HepG2 (cell line): Measurements from ENCODE around the gene ETFB. TPM values are rescaled to one million over a fixed set of nuclear protein-coding genes. Genes with fewer than 3 reads are reported as not detected.

Source experiments
- ARID2 ChIP-seq: sonication (generic); formaldehyde crosslinking; IDR thresholded peaks from 2 replicates; pipeline ENCODE4 v1.8.1; 2022; ENCODE audit warnings: mild to moderate bottlenecking, missing genetic modification reagents, borderline replicate concordance
- CHCHD3 ChIP-seq: sonication (generic); formaldehyde crosslinking; IDR thresholded peaks from 2 replicates; pipeline ENCODE4 v1.8.0; 2022; ENCODE audit warnings: mild to moderate bottlenecking, missing genetic modification reagents, moderate library complexity
- DNMT3B ChIP-seq: conservative IDR thresholded peaks from 2 replicates; pipeline ENCODE4 v1.6.1; 2016; ENCODE audit warnings: missing biosample characterization, control low read depth
- FOSL2 ChIP-seq: sonication (generic); formaldehyde crosslinking; IDR thresholded peaks from 2 replicates; pipeline ENCODE4 v1.4.0; 2020; ENCODE audit warnings: missing genetic modification reagents
- HOXA3 ChIP-seq: sonication (generic); formaldehyde crosslinking; IDR thresholded peaks from 2 replicates; pipeline ENCODE4 v1.5.0; 2020; ENCODE audit warnings: missing genetic modification reagents
- POLR2A ChIP-seq, 2 experiments: IDR thresholded peaks; 2 replicates each; pipeline ENCODE4 v1.6.1; 2011; ENCODE audit warnings: low read depth in 2 of 2, low read length in 2 of 2, mild to moderate bottlenecking in 1 of 2, moderate library complexity in 1 of 2; ENCODE audit not compliant: insufficient read depth in 1 of 2
- THAP8 ChIP-seq: sonication (generic); formaldehyde crosslinking; IDR thresholded peaks from 2 replicates; pipeline ENCODE4 v1.5.1; 2020; ENCODE audit warnings: missing genetic modification reagents, mild to moderate bottlenecking, borderline replicate concordance
- TMF1 ChIP-seq: sonication (generic); formaldehyde crosslinking; IDR thresholded peaks from 2 replicates; pipeline ENCODE4 v1.8.1; 2022; ENCODE audit warnings: low read depth, missing genetic modification reagents
- TRAFD1 ChIP-seq: sonication (generic); formaldehyde crosslinking; IDR thresholded peaks from 2 replicates; pipeline ENCODE4 v1.5.1; 2020; ENCODE audit warnings: missing genetic modification reagents, mild to moderate bottlenecking, borderline replicate concordance
- ZBTB40 ChIP-seq, 2 experiments: fragments of 450-650 bp in 1 of 2; sonication (generic) in 1 of 2; formaldehyde crosslinking in 1 of 2; IDR thresholded peaks; 2 replicates each; pipeline versions ENCODE4 v1.6.1 to v1.8.0; 2016 to 2022; ENCODE audit warnings: antibody characterized with exemption in 1 of 2, mild to moderate bottlenecking in 1 of 2, missing genetic modification reagents in 1 of 2
- ZFP91 ChIP-seq: sonication (generic); formaldehyde crosslinking; IDR thresholded peaks from 2 replicates; pipeline ENCODE4 v1.9.0; 2022; ENCODE audit warnings: missing genetic modification reagents, mild to moderate bottlenecking, borderline replicate concordance
- ZNF33B ChIP-seq: sonication (generic); formaldehyde crosslinking; IDR thresholded peaks from 2 replicates; pipeline ENCODE4 v1.5.1; 2020; ENCODE audit warnings: mild to moderate bottlenecking, missing genetic modification reagents
- ZNF816 ChIP-seq: sonication (generic); formaldehyde crosslinking; IDR thresholded peaks from 2 replicates; pipeline ENCODE4 v1.8.0; 2022; ENCODE audit warnings: missing genetic modification reagents, mild to moderate bottlenecking, borderline replicate concordance
- ZNF879 ChIP-seq: sonication (generic); formaldehyde crosslinking; IDR thresholded peaks from 2 replicates; pipeline ENCODE4 v1.8.1; 2023; ENCODE audit warnings: missing genetic modification reagents
- ZSCAN29 ChIP-seq: sonication (generic); formaldehyde crosslinking; conservative IDR thresholded peaks from 2 replicates; pipeline ENCODE4 v1.4.0; 2020; ENCODE audit warnings: mild to moderate bottlenecking, missing genetic modification reagents
- polyA plus RNA-seq, 8 experiments: library from polyadenylated mRNA; depleted of rRNA in 3 of 8; stranded (reverse) in 7 of 8; unstranded in 1 of 8; fragments of >200 nt; fragmentation: Illumina TruSeq in 4 of 8; extraction: Trizol in 4 of 8; gene quantifications; 2 replicates each; pipeline versions ENCODE4 v1.2.1 to v1.2.3, GENCODE V29; 2011 to 2016; ENCODE audit warnings: low read depth in 4 of 8, missing spikeins in 1 of 8, mixed read lengths in 1 of 8; ENCODE audit not compliant: insufficient read depth in 1 of 8
- total RNA-seq, 5 experiments: library from RNA; depleted of rRNA; stranded (reverse); fragments of >200 nt; fragmentation: Illumina TruSeq; extraction: Trizol; gene quantifications; 2 replicates each; pipeline ENCODE4 v1.2.3, GENCODE V29; 2016; ENCODE audit warnings: low read depth in 1 of 5

The ETFB gene
- total and polyA plus RNA-seq, 2 of the 13 experiments (the other 11 are each of a cell fraction or from before 2014, with no cell fraction given) = 678 to 1,314 TPM

GRCh38 chr19:51367565-51368365, 1.6 kb upstream of the ETFB start (continued):
- TF ChIP-seq ZBTB40 (IDR thresholded peaks at IDR 0.05) (no peak), ZBTB40 (CRISPR knock-in tag; IDR thresholded peaks at IDR 0.05) (0 out of 2 replicates have a peak, but pooled peaks have one; percentile 46), TMF1 (CRISPR knock-in tag) (no peak), ZFP91 (peak; percentile 88), CHCHD3 (CRISPR knock-in tag) (0 out of 2 replicates have a peak, but pooled peaks have one; percentile 47), ARID2 (no peak), ZSCAN29 (CRISPR knock-in tag) (no peak; the same call in 1 of the 2 replicates), TRAFD1 (no peak), DNMT3B (CRISPR knock-in tag) (no peak), ZNF879 (CRISPR knock-in tag) (no peak), POLR2A (IDR thresholded peaks at IDR 0.05; ENCODE audit: insufficient read depth in 1 of 2, low read depth in 2 of 2, low read length in 2 of 2) (peak in 1 of 2 experiments; percentile 82), FOSL2 (CRISPR knock-in tag) (no peak; the same call in 1 of the 2 replicates), ZNF816 (CRISPR knock-in tag) (no peak), ZNF33B (CRISPR knock-in tag) (no peak; the same call in 1 of the 2 replicates), THAP8 (CRISPR knock-in tag) (no peak), HOXA3 (peak; percentile 56; the same call in 1 of the 2 replicates)
